SH-SY5Y (cell line): ENCODE results near the gene SRXN1.
A peak's percentile ranks its signal among the peaks of the same experiment; 100 is the strongest.

Source experiments
- GATA2 ChIP-seq: IDR thresholded peaks from 2 replicates; pipeline ENCODE4 v1.6.1; 2011; ENCODE audit warnings: mild to moderate bottlenecking, low read depth, low read length
- GATA3 ChIP-seq: IDR thresholded peaks from 2 replicates; pipeline ENCODE4 v1.6.1; 2011; ENCODE audit warnings: low read depth, mild to moderate bottlenecking, low read length, moderate library complexity

SRXN1 gene

GRCh38 chr20:653110-653589, at the start of gene SRXN1:
Gene SRXN1 (minus strand): TSS chr20:653200. CDS start chr20:653185, 15 bp downstream.
- no peak for TF ChIP-seq GATA3
- no peak for TF ChIP-seq GATA2

GRCh38 chr20:701401-702129, 48.6 kb upstream of the SRXN1 start:
- TF ChIP-seq GATA3 (no peak), GATA2 (no peak)

GRCh38 chr20:699811-700338, 46.9 kb upstream of the SRXN1 start:
- TF ChIP-seq GATA2 (peak; percentile 90), GATA3 (no peak)

DNA sequence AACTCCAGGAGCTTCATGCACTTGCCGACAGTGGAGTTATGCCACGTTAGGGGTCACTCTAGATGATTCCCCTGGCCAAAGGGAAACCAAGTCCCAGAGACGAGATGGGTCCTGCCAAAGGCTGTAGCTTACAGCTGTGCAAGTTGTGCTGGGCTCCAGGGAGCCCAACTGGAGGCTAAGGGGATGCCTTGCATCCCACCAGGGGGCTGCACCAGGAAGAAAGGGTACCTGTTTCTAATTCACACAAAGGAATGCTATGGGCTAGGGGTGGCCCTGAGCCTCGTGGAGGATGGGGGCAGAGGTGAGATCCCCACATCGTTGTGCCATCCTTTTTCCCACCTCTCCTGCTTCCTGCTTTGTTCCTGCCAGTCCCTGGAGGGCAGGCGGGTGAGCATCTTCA, 46.3 kb upstream of the SRXN1 start:
- TF ChIP-seq GATA3 (no peak), GATA2 (no peak)

- TF ChIP-seq GATA2: no peak
- TF ChIP-seq GATA3: no peak
Observed at GRCh38 chr20:698276-698675, 45.3 kb upstream of the SRXN1 start.

GRCh38 chr20:697826-698225, 44.8 kb upstream of the SRXN1 start:
- TF ChIP-seq GATA2 (no peak), GATA3 (no peak)

GRCh38 chr20:695165-695866, 42.3 kb upstream of the SRXN1 start:
- no peak for TF ChIP-seq GATA2
- no peak for TF ChIP-seq GATA3

DNA sequence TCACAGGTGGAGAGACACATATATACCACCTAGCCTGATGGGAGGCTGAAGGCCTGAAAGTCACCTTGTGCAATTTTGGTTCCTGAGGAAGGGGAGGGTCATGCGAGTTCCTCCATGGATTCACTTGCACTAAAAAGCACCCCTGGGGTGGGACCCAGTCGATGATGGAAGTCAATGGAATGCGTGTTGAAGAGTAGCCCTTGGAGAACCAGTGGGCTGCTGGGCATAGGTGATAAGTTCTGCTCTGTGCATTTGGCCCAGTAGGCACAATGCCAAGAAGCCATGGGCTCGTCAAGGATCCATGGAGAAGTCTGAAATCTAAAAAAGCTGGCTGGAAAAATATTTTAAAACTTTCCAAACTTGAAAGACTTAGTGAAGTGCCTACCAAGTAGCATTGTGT, 41.5 kb upstream of the SRXN1 start:
- TF ChIP-seq GATA2: no peak
- TF ChIP-seq GATA3: no peak

- TF ChIP-seq GATA2 (no peak), GATA3 (no peak)
Observed at GRCh38 chr20:692044-692443, 39.0 kb upstream of the SRXN1 start.

DNA sequence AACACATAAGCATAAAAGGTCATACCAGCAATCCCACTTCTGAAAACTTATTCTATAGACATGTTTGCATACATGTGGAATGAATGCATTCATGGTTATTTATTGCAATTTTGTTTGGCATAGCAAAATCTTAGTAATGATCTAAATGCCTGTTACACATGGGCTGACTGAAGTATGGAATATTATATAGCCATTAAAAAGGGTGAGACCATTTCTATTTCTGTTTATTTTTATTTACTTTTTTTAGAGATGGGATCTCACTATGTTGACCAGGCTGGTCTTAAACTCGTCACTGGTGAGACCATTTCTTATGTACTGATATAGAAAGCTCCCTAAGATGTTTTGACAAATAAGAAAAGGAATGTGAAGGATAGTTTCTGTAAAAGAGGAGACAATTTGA, 36.9 kb upstream of the SRXN1 start:
- TF ChIP-seq GATA3: no peak
- TF ChIP-seq GATA2: no peak

DNA sequence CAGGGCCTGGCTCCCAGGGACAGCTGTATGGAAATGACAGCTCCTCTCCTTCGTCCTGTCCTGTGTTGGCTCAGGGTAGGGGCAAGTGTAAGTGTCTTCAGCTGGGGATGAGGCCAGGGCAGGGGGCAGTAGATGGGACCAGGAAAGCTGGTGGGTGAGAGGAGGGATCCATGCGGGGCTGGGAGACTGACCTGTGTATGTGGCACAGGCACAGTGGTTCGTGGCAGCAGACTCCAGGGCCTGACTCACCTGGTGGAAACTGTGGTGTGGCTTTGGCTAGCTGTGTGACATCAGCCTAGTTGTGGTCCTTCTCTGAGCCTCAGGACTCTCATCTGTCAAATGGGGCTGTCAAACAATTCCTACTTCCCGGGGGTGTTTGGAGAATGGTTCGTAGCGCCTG, 36.3 kb upstream of the SRXN1 start:
- no peak for TF ChIP-seq GATA3
- no peak for TF ChIP-seq GATA2

DNA sequence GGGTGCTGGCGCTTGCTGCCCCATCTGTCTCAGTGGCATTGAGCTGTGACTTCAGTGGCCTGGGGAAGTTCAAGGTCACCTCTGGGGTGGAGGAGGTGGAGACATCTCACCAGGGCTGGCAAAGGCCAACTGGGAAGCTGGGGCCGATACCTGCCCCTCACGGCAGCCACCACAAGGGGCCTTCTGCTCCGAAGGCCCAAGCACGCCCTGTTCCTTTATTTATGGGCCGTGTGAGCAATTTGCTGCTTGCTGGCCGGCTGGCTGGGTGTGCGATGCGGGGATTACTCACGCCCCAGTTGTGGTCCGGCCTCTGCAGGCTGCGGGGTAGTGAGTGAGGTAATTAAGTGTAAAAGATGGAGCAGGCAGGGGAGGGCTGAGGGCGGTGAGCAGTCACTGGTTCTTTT, 35.8 kb upstream of the SRXN1 start:
- TF ChIP-seq GATA2 (no peak), GATA3 (no peak)

DNA sequence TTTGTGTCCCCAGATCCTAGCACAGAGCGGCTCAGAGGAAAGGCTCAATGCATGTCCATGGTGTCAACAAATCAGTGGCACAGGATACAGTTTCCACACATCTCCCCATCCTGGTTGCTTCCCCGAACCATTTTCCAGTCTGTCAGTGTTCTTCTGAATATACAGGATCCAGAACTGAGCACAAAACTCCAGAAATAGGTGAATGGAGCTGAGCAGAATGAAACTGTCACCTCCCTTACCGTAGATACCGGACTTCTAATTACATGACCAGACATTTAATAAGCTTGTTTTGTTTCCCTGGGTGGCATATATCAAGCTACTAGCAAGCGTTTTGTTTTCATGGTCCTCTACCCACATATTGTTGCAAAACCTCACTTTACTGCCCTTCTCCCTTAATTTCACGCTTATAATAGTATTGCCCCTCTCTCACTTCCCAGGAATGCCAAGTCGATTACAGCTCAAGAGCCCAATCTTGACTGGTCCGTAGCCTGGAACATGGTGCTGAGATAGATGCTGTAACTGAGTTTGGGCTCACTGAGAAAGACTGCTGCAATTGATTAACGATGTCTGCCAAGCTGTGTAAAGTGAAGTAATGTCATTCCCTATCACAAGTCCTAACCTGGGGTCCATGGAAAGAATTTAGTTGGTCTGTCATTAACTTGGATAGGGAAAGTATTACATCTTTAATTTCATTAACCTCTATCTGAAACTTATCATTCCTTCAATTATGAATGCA, 34.6 kb upstream of the SRXN1 start:
- TF ChIP-seq GATA2 (no peak), GATA3 (no peak)

DNA sequence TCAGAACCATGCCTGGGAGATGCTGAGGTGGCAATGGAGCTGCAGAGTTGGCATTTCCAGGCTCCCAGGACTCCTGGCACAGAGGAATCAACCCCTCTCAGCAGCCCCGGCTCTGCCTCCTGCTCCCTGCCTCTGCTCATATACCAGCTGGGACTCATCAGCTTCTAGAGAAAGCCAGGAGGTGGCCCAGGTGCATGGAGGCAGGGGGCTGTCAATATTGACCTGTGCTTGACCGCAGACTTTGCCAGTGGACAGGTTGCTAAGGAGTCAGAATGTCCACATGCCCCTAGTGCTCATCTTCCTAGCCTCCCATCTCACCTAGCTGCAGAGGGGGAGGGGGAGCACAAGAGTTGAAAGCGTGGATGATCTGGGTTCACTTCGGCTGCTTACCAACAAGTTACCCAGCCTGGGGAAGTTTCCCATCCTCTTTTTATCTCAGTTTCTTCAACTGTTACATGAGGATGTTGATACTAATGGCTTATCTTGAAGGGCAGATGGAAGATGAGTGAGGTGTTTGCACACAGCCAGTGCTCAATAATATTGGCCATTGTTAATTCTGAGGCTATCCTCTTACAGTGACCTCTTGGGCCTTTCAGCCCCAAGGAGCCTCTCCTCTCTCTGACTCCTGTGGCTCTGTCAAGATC, 31.8 kb upstream of the SRXN1 start:
- TF ChIP-seq GATA2 (no peak), GATA3 (no peak)
